Mucosa of descending colon (tissue), 3 donors: ENCODE measurements around the gene SLC16A12. TPM values are rescaled to one million over a fixed set of nuclear protein-coding genes. Genes with fewer than 3 reads are reported as not detected.

Source experiments
- ATAC-seq: fragments of 200-7000 bp; cut with Tn5 transposase; one replicate; pipeline ENCODE4 v1.9.1; 2020; ENCODE audit warnings: mild to moderate bottlenecking, moderate library complexity
- DNase-seq, 3 donors: peaks; one replicate each; pipeline ENCODE4 v3.0.0-alpha.2; 2020
- H3K36me3 ChIP-seq: fragments of 200-600 bp; one replicate; pipeline ENCODE4 v1.8.0; 2021; ENCODE audit warnings: low read depth, mild to moderate bottlenecking
- H3K4me1 ChIP-seq: fragments of 200-600 bp; one replicate; pipeline ENCODE4 v1.8.0; 2021; ENCODE audit warnings: low read depth, mild to moderate bottlenecking
- H3K4me3 ChIP-seq: fragments of 200-600 bp; one replicate; pipeline ENCODE4 v1.8.0; 2021; ENCODE audit warnings: mild to moderate bottlenecking
- H3K9me3 ChIP-seq: fragments of 200-600 bp; one replicate; pipeline ENCODE4 v1.8.0; 2021; ENCODE audit warnings: mild to moderate bottlenecking
- intact Hi-C, 2 donors: fragments of 100-400 bp; cut with DNase I in 1 of 2; cut with micrococcal nuclease in 1 of 2; formaldehyde crosslinking; loops; one replicate each; pipeline versions ENCODE4 v1.11.0 to v1.11.1; 2022; cut with DNase I, micrococcal nuclease
- total RNA-seq, 3 donors: library from RNA; stranded (reverse); fragmentation: NEBNext Ultra II Directional in 2 of 3; extraction: Animal tissue kit (Norgen Biotek cat#: 25700) in 2 of 3; gene quantifications; one replicate each; pipeline versions ENCODE4 v1.2.1 to v1.2.4, GENCODE V29; 2021 to 2023
- TF ChIP-seq, protein P1 (sequence below): fragments of 200-600 bp; IDR thresholded peaks from one replicate; pipeline ENCODE4 v1.8.0; 2022; ENCODE audit warnings: antibody characterized with exemption, mild to moderate bottlenecking
- donor health status: DM: no; HTN: no; CAD: no; lungs with moderate emphysema.
- donor health status: DM: no; HTN: no; CAD: no.
- donor health status: DM: no; HTN: yes; CAD: no.

Gene SLC16A12
- total RNA-seq, 3 donors from 2014 or later = 0.12 to 0.47 (median 0.23) TPM

GRCh38 chr10:89575031-89575430 is 39.6 kb upstream of the SLC16A12 start:
- Histone ChIP-seq H3K36me3 (no peaks in the 10 kb centered on the region), H3K4me1 (no peaks in the 10 kb centered on the region), H3K9me3 (no peaks in the 10 kb centered on the region), H3K4me3 (no peak overlapping the region)
- intact Hi-C loops = no loop called here
- TF ChIP-seq, protein P1, sequence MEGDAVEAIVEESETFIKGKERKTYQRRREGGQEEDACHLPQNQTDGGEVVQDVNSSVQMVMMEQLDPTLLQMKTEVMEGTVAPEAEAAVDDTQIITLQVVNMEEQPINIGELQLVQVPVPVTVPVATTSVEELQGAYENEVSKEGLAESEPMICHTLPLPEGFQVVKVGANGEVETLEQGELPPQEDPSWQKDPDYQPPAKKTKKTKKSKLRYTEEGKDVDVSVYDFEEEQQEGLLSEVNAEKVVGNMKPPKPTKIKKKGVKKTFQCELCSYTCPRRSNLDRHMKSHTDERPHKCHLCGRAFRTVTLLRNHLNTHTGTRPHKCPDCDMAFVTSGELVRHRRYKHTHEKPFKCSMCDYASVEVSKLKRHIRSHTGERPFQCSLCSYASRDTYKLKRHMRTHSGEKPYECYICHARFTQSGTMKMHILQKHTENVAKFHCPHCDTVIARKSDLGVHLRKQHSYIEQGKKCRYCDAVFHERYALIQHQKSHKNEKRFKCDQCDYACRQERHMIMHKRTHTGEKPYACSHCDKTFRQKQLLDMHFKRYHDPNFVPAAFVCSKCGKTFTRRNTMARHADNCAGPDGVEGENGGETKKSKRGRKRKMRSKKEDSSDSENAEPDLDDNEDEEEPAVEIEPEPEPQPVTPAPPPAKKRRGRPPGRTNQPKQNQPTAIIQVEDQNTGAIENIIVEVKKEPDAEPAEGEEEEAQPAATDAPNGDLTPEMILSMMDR = no peak
- ATAC-seq (no peak), DNase-seq (no peak)

GRCh38 chr10:89574368-89574767 is 39.0 kb upstream of the SLC16A12 start:
- Histone ChIP-seq H3K4me1 (no peaks in the 10 kb centered on the region), H3K4me3 (no peak overlapping the region), H3K36me3 (no peaks in the 10 kb centered on the region), H3K9me3 (no peaks in the 10 kb centered on the region)
- no peak for ATAC-seq
- intact Hi-C loops = no loop called here
- no peak for DNase-seq
- TF ChIP-seq, protein P1 = no peak

DNA sequence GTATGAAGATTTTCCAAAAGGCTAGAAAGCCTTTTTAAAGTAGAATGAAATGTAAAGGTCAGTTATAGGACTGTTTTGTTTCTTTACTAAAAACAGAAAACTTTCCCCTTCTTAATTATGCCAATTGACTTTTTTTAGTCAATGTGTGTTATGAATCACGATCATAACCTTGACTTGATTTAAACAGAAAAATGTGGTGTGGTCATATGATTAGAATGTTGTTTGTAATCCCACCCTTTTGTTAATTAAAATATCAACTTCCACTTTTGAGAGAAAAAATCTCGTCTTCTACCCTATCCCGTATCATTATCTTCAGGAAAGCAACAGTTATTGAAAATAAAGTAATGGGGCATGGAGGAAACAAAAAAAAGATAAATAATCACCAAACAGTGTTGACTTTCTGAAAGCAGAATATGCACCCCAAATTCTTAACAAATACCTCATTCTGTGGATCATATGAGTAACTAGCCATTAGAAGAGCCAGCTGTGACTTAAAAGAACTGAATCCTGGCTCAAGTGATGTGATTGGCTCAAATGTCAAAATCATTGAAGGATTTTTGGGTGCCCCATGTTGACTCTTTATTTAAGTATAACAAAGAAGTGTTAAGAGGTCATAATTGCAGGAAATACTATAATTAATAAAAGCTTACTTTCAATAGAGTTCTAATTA is 32.3 kb upstream of the SLC16A12 start:
- TF ChIP-seq, protein P1 = no peak
- Histone ChIP-seq H3K4me3 (no peak overlapping the region), H3K36me3 (no peaks in the 10 kb centered on the region), H3K9me3 (no peaks in the 10 kb centered on the region), H3K4me1 (no peaks in the 10 kb centered on the region)
- ATAC-seq (no peak), DNase-seq (no peak)
- intact Hi-C loops = loop anchor here in 1 of 2 donors (10.0 kb wide), 1 partner anchor 313 kb away; the partner anchor contains the start of gene LIPA

GRCh38 chr10:89566992-89567391 is 31.6 kb upstream of the SLC16A12 start:
- H3K36me3 ChIP-seq = no peaks in the 10 kb centered on the region
- DNase-seq (no peak), ATAC-seq (no peak)
- no peak overlapping the region for H3K4me3 ChIP-seq
- no peaks in the 10 kb centered on the region for H3K4me1 ChIP-seq
- no peaks in the 10 kb centered on the region for H3K9me3 ChIP-seq
- intact Hi-C loops = loop anchor here in 1 of 2 donors (10.0 kb wide), 1 partner anchor 312 kb away; the partner anchor contains the start of gene LIPA
- TF ChIP-seq, protein P1 = no peak

- ATAC-seq (no peak), DNase-seq (no peak)
- TF ChIP-seq, protein P1 = no peak
- Histone ChIP-seq H3K36me3 (no peaks in the 10 kb centered on the region), H3K9me3 (no peaks in the 10 kb centered on the region), H3K4me3 (no peak overlapping the region), H3K4me1 (no peaks in the 10 kb centered on the region)
- intact Hi-C loops = loop anchor here in 1 of 2 donors (10.0 kb wide), 1 partner anchor 312 kb away; the partner anchor contains the start of gene LIPA
These were observed 30.9 kb upstream of the SLC16A12 start for GRCh38 chr10:89566095-89566950.
